Measurements from ENCODE around the gene NOL6. TPM values are rescaled to one million over a fixed set of nuclear protein-coding genes. Genes with fewer than 3 reads are reported as not detected.

The NOL6 gene
- total and polyA plus RNA-seq, 2 of the 13 experiments (the other 11 are each of a cell fraction or from before 2014, with no cell fraction given), result 17.0 to 30.2 TPM

- TF ChIP-seq GPBP1L1 (CRISPR knock-in tag; IDR thresholded peaks at IDR 0.05), result no peak
- peak; percentile 99 for TF ChIP-seq ZNF556 (CRISPR knock-in tag; IDR thresholded peaks at IDR 0.05; ENCODE audit: borderline replicate concordance)
- peak; percentile 84; the same call in 1 of the 2 replicates for TF ChIP-seq ZNF607 (CRISPR knock-in tag; IDR thresholded peaks at IDR 0.05; ENCODE audit: borderline replicate concordance)
- no peak for TF ChIP-seq DBP (CRISPR knock-in tag; IDR thresholded peaks at IDR 0.05; ENCODE audit: not compliant biosample characterization)
- no peak for TF ChIP-seq AHR (CRISPR knock-in tag; IDR thresholded peaks at IDR 0.05)
- TF ChIP-seq MAF1 (CRISPR knock-in tag; IDR thresholded peaks at IDR 0.05; ENCODE audit: borderline replicate concordance), result no peak; the same call in 1 of the 2 replicates
- TF ChIP-seq HNF1B (CRISPR knock-in tag; IDR thresholded peaks at IDR 0.05), result peak; percentile 99
- peak; percentile 45; the same call in 1 of the 2 replicates for TF ChIP-seq ZFX (CRISPR knock-in tag; IDR thresholded peaks at IDR 0.05; ENCODE audit: low read depth)
- TF ChIP-seq TRIM22 (IDR thresholded peaks at IDR 0.05), result no peak
- TF ChIP-seq YY1 (IDR thresholded peaks at IDR 0.05; ENCODE audit: insufficient read depth, insufficient replicate concordance, low read depth, low read length), result no peak
- TF ChIP-seq MAFK (conservative IDR thresholded peaks at IDR 0.05 in 1 of 2, IDR thresholded peaks at IDR 0.05 in 1 of 2; ENCODE audit: low read length in 2 of 2), result no peak
- peak; percentile 84 for TF ChIP-seq NR2C2 (CRISPR knock-in tag; IDR thresholded peaks at IDR 0.05; ENCODE audit: borderline replicate concordance)
- 0 out of 2 replicates have a peak, but pooled peaks have one; percentile 80 for TF ChIP-seq TOE1 (CRISPR knock-in tag; IDR thresholded peaks at IDR 0.05)
- peak; percentile 89 for TF ChIP-seq ZNF274 (CRISPR knock-in tag; IDR thresholded peaks at IDR 0.05)
- TF ChIP-seq MZF1 (CRISPR knock-in tag; IDR thresholded peaks at IDR 0.05; ENCODE audit: borderline replicate concordance), result no peak
- no peak for TF ChIP-seq ATM (IDR thresholded peaks at IDR 0.05; ENCODE audit: borderline replicate concordance)
- TF ChIP-seq ATF6 (CRISPR knock-in tag; conservative IDR thresholded peaks at IDR 0.05), result no peak
- no peak for TF ChIP-seq SP140L (CRISPR knock-in tag; IDR thresholded peaks at IDR 0.05; ENCODE audit: borderline replicate concordance)
- TF ChIP-seq NR2F6 (IDR thresholded peaks at IDR 0.05), result peak; percentile 90
- TF ChIP-seq NR2F6 (CRISPR knock-in tag; IDR thresholded peaks at IDR 0.05), result peak; percentile 93
- no peak for TF ChIP-seq CC2D1A (CRISPR knock-in tag; IDR thresholded peaks at IDR 0.05)
Observed at GRCh38 chr9:33415501-33416038, 58.2 kb downstream of the NOL6 start (continued).

Measured in HepG2 (cell line).